HG02623 (cell line): ENCODE results near the gene ARHGEF4.

Experiments
- ATAC-seq: cut with Tn5 transposase; IDR thresholded peaks from one replicate; pipeline ENCODE4 v1.9.1; 2021; ENCODE audit warnings: moderate library complexity; ENCODE audit not compliant: unreplicated experiment

Gene ARHGEF4

GRCh38 chr2:130819608-130820278 is 17.0 kb upstream of the ARHGEF4 start:
- ATAC-seq: no peak

DNA sequence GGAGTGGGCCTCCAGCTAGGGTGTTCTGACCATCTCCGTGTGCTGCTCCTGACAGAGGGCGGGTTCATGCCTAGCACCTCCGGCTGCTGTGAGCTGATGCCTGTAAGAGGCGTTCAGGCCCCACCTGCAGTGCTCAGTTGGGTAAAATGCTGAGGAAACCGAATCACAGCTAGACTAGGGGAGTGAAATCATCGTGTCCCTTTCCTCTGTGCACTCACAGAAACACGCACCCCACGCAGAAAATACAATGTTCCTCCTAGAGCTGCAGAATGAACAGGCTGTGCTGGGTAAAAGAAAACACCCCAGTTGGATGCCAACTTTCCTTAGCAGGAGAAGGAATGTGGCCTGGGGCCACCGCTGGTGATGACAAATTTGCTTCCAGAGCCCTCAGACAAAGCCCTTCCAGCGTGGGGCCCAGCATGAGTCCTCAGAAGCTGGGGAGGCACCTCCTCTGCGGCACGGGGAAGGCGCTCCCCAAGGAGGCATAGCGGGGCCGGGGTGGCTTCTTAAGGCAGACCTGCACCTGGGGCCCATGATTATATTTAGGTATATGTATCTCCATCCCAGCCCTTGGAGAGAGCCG is 16.3 kb upstream of the ARHGEF4 start:
- no peak for ATAC-seq

DNA sequence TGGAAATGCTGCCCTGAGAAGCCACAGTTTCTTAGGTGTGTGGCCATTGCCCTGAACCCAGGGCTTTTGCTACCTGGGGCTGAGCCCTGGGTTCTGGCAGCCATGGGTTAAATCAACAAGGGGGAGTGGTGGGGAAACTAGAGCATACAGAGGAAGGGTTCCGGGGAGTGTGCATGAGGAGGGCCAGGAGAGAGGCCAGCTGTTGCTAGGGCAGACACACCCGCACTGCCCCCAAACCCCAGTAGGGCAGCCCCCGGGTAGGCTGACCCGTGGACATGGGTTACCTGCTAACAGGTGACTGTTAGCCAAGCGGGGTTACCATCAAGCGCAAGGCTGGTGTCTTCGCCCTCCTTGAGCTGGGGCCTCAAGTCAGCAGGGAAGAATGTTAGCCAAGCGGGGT is 14.8 kb upstream of the ARHGEF4 start:
- ATAC-seq: no peak

- no peak for ATAC-seq
These were observed 13.9 kb upstream of the ARHGEF4 start for GRCh38 chr2:130822766-130823165.

DNA sequence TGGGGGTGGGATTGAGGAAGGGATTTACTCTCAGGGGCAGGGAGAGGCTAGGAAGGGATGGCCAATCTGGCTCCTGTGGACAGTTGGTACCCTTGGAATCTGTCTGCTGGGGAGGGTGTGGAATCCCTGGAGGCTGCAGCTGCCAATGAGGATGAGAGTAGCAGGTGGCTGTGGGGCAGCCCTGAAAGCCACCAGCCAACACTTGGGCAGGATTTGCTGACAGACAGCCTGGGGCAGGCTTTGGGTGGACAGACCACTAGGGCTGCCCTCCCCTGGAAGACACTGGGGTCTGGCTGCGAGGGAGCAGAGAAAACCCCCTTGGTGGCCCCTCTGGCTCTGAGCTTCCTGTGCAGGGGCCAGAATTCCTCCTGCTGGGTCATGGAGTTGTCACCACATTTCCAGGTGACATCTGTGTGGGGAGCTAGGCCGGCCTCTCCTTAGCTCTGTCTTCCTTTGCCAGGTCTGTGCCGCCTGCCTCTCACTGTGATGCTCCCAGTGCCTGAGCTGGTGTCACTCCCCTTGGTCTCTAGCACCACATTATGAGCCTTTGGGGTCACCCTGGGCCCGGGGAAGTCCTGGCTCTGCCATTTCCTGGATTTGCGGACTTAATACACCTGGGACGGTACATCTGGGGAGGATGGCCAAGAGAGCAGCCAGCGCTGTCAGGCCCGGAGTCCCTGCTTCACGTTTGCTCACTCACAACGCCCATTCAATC is 13.4 kb upstream of the ARHGEF4 start:
- peak; percentile 30 for ATAC-seq

DNA sequence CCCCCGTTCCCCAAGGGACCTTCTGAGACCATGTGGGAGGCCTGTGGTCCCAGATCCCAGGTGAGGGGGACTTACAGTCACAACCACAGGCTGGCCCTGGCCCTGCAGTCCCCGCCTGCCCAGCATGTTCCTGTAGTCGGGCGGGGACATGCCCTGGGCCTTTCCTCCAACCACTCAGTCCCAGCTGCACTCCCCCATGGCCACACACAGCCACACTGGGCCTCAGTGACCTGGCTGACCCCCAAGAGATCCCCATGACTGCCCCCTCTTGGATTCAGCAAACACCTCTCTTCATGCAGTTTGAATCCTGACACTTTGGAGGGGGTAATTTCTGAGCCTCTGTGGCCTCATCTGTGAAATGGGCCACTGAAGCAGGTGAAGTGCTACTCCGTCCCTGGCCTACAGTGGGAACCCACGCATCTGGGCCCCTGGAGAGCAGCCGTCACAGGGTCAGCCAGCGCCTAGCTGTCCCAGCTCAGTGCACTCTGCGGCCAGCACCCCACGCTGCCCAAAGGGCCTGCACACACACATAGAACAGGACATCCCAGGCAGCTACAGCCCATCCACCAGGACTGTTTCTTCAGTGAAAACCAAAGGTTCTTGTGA is 12.7 kb upstream of the ARHGEF4 start:
- peak; percentile 35 for ATAC-seq

DNA sequence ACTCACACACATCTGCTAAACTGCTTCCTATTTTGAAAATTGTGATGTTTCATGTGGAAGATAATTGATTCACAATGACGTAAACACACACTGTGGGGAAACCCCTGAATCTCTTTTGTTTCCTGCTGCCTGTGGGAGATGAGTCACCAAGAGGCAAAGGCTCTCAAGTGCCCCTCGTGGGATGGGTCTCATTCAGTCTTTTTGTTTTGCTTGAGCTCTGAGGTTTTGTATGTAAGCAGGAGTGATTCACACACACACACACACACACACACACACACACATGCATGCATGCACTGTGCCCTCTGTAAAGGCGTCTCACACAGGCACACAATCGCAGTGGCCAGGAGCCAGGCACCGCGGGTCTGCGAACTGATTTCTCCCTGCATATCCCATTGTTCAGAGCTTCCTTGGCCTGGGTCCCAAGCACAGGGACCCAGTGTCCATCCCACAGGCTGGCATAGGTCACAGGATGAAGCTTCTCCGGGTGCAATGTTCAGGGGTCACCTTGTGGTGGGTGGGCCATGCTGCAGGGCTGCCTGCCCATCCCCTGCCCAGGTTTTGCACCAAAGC is 12.1 kb upstream of the ARHGEF4 start:
- peak; percentile 77 for ATAC-seq

GRCh38 chr2:130825231-130825965 is 11.3 kb upstream of the ARHGEF4 start:
- ATAC-seq: no peak

DNA sequence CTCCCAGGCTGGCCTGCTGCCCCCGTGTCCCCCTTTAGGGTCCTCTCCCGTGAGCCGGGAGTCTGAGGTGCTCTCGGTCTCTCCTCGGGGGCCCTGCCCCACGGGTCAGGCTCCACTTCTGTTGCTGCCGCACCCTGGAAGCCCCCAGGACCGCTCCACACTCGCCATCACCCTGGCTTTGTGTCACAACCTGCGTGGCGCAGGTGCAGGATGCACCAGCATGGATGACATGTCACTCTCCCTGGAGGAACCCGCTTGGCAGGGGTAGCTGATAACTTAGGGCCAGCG is 10.8 kb upstream of the ARHGEF4 start:
- no peak for ATAC-seq

DNA sequence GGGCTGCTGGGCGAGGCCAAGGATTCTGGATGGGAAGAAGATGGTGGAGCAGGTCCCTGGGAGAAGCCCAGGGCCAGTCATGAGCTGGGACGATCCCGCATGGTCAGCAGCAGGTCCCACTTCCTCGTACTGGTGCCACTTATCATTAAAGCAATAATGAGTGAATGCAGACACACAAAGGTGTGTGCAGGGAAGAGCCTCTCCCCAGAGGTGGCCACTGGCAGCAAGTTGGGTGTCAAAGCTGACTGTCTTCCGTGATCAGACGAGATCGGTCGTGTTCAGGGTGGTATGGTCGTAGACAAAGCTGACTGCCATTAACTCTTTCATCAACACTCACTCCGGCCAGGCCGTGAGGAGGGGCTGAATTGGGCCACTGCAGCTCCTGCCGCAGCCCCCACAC is 10.3 kb upstream of the ARHGEF4 start:
- no peak for ATAC-seq

DNA sequence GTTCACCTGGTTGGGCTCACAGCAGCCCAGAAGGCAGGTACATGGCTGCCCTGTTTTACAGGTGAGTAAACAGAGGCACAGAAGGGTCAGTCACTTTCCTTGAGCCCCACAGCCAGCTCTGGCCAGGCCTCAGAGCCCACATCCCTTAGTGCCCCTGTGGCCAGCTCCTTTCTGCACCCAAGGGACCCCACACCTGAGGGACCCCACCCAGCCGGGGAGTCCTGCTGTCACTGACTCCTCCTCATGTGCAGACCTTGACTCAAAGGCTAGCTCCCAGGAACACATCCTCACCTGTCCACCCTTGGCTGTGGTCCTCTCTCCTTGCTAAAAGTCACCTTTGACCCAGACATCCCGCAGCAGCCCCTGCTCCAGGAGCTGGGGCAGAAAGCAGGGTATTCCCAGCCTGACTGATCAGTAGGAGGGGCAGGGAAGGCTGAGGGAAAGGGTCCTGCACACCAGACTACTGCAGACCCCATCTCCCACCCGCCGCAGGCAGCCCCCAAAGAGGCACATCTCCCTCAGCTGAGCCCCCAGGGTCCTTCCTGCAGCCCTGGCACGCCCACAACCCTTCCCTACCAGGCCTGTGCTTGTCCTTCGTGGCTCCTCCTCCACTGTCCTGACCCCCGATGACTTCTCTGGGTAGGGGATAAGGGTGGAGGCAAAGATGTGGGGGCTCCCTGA is 9.8 kb upstream of the ARHGEF4 start:
- no peak for ATAC-seq

- no peak for ATAC-seq
These were observed 9.0 kb upstream of the ARHGEF4 start for GRCh38 chr2:130827502-130828251.

DNA sequence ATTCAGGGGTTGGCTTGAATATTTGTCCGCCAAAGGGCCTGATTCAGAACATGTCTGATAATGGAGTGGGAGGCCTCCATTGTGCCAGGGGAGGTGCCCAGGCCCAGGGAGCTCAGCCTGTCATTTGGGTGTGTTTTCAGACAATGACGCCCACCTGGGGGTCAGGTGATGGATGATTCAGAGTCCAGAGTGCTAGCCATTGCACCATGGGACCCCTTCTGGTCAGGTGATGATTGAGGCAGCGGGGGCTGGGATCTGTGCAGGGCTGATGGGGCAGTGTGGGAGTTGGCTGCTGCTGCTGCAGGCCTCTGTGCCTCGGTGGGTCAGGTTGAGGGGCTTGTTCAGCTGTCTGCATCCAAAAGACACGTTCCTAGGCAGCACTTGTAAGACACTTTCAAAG is 8.3 kb upstream of the ARHGEF4 start:
- no peak for ATAC-seq

DNA sequence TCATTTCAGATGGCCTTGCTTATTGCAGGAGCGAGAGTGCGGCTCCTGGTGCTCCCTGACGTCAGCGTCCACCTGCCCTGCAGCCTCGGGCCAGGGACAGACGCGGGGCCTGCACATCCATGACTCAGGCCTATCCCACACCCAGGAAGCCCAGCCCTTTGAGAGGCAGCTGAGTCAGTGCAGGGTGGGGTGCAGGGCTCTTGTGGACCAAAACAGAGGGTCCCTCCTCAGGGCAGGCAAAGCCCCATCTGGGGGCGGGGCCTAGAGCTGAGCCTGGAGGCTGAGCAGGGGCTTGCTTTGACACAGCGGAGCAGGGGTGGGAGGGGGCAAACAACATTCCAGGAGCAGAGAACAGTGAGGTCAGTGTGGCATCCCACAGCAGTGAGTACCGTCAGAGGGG is 7.7 kb upstream of the ARHGEF4 start:
- ATAC-seq: no peak

GRCh38 chr2:130830538-130830937 is 6.2 kb upstream of the ARHGEF4 start:
- no peak for ATAC-seq

DNA sequence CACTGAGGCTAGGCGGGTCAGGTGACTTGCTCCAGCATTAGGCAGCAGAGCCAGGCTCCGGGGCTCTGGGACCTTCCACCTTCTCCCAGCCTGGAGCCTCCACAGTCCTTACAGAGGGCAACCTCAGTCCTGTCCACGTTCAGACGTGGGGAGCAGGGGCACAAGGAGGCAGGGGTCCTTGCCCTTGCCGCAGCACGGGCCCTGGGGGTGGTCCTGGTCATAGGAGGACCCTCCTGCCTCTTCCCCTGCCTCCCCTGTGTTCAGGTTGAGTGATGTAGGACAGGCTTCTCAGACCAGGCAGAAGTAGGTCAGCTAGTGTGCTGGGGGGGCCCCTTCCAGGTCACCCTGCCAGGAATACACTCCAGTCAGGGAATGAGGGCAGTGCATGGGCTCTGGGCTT is 5.4 kb upstream of the ARHGEF4 start:
- no peak for ATAC-seq

- no peak for ATAC-seq
These were observed 4.3 kb upstream of the ARHGEF4 start for GRCh38 chr2:130832296-130832940.

DNA sequence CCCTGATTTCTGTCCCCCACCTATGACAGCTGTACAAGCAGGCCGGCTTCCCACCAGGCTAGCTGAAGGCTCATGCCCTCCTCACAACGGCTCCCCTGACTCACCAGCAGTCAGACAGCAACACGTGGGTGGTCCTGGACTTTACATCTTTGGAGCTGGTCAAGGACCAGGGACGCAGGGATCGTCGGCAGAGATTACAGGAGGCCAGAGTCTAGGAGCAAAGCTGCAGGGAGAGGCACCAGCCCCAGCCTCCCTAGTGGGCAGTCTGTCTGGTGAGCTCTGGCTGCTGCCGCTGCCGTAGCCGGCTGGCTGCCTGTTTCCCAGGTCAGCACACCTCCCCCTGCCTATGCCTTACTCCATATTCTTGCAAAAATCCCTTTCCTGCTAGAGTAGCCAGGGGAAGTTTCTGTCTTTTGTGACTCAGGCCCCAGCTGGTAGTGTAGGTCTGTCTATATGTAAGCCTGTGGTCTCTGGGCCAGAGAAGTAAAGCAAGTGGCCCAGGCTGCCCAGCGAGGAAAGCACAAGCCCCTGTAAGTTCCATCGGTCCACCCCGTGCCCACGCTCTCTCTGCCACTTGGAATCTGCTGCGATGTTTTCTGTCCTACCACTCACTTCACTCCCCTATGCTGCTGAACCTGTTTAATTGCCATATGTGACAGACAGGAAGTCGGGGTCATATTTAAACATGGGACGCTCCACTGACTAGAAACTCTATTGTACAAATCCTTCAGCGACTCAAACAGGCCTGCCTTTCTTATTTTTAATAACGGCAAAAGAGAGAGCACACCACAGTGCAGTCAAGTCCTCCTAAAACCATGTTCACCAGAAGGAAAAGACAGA is 2.4 kb upstream of the ARHGEF4 start:
- no peak for ATAC-seq
